Measurements from ENCODE around the gene ATXN2. TPM values are rescaled to one million over a fixed set of nuclear protein-coding genes. Genes with fewer than 3 reads are reported as not detected.

The ATXN2 gene
- total RNA-seq, 1 experiment from 2014 or later: 72.9 TPM

GRCh38 chr12:111427417-111428074, 171.6 kb downstream of the ATXN2 start:
- Histone ChIP-seq H4K8ac (replicated peaks; ENCODE audit: insufficient read length, low read depth, low read length) (no peak overlapping the region), H3K4me1 (ENCODE audit: insufficient read depth, low read length) (peaks cover 2% of the 10 kb centered on the region; the same call in 1 of the 2 replicates), H2BK5ac (ENCODE audit: insufficient read length, low read length) (no peak overlapping the region), H3K14ac (ENCODE audit: insufficient read depth, low read length) (no peak overlapping the region), H3K27me3 (ENCODE audit: insufficient read depth, low read length) (no peaks in the 10 kb centered on the region), H4K20me1 (ENCODE audit: control insufficient read depth, insufficient read depth, insufficient read length) (no peaks in the 10 kb centered on the region), H3K4me2 (ENCODE audit: insufficient read depth, insufficient read length, low read length) (no peak overlapping the region), H3K9me3 (ENCODE audit: control insufficient read depth, low read depth, low read length) (no peaks in the 10 kb centered on the region), H3K79me1 (ENCODE audit: insufficient read depth, low read depth, low read length, poor library complexity, severe bottlenecking) (peaks cover 4% of the 10 kb centered on the region), H3K79me2 (ENCODE audit: insufficient read depth, low read length) (peaks cover 4% of the 10 kb centered on the region; the same call in 1 of the 2 replicates), H3T11ph (ENCODE audit: low read length) (no peak overlapping the region), H4K91ac (ENCODE audit: insufficient read length, low read depth, low read length) (no peak overlapping the region), H3K9ac (ENCODE audit: extremely low read depth, insufficient read length, low read length) (no peak overlapping the region), H3K27ac (ENCODE audit: insufficient read length, low read depth, low read length) (no peak overlapping the region), H2BK20ac (ENCODE audit: low read depth, low read length, poor library complexity, severe bottlenecking) (no peak overlapping the region), H3K18ac (ENCODE audit: insufficient read length, low read depth, low read length) (no peak overlapping the region), H2AFZ (ENCODE audit: low read length) (no peak overlapping the region), H2BK15ac (ENCODE audit: low read depth, low read length) (no peak overlapping the region), H3K4ac (ENCODE audit: low read depth, low read length) (no peak overlapping the region), H3K23me2 (ENCODE audit: insufficient read length, low read depth, low read length, poor library complexity, severe bottlenecking) (peaks cover 2% of the 10 kb centered on the region), H3K23ac (ENCODE audit: insufficient read length, low read depth, low read length) (no peak overlapping the region), H4K5ac (ENCODE audit: insufficient read length, low read depth, low read length) (no peak overlapping the region), H2AK5ac (ENCODE audit: insufficient read length, low read length) (no peak overlapping the region), H3K56ac (ENCODE audit: insufficient read length, low read depth, low read length) (no peak overlapping the region), H2BK120ac (ENCODE audit: low read depth, low read length, poor library complexity, severe bottlenecking) (no peak overlapping the region), H2BK12ac (ENCODE audit: insufficient read length, low read depth, low read length) (no peak overlapping the region)
- peaks cover 3 to 4% (median 3%) of the 10 kb centered on the region in 3 experiments; a peak in 6 of 7 replicates for H3K36me3 Mint-ChIP-seq (ENCODE audit: insufficient read depth in 1 of 3, low read depth in 3 of 3)
- WGBS (ENCODE audit: extremely low coverage, insufficient read length, low lambda C conversion rate): no CpG with 5 or more reads among the region's 7 CpGs
- TF ChIP-seq CTCF (conservative IDR thresholded peaks at IDR 0.05): no peak
- no peaks in the 10 kb centered on the region for H3K27me3 Mint-ChIP-seq (ENCODE audit: low read depth)
- DNase-seq: no peak
- H3K9me3 Mint-ChIP-seq: no peaks in the 10 kb centered on the region
- no peak overlapping the region for H3K4me3 Mint-ChIP-seq
- peaks cover 36 to 44% of the 10 kb centered on the region in 2 experiments for H3K4me1 Mint-ChIP-seq
- no peak overlapping the region for H3K27ac Mint-ChIP-seq

All from H9 (cell line).